ENCODE data around the gene LRRC10B. TPM values are rescaled to one million over a fixed set of nuclear protein-coding genes. Genes with fewer than 3 reads are reported as not detected.
A peak's percentile ranks its signal among the peaks of the same experiment; 100 is the strongest.

The LRRC10B gene
- total and polyA plus RNA-seq, 2 of the 8 experiments (the other 6 are each of a cell fraction or from before 2014, with no cell fraction given): 0.47 to 0.71 TPM

DNA sequence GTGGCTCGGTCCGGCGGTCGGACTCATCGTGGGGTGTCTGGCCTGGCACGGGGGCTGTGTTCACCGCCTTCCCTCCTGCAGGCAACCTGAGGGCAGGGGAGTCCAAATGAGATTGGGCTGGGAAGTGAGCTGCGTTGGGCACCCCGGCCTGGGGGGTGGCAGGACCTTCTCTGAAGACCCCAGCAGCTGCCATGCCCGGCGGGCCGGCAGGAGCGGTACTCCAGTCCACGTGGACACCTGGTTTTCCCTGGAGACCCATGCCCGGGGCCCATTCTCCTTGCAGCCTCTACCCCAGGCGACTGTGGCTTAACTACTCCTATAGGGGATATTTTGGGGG is 24.5 kb downstream of the LRRC10B start:
- Histone ChIP-seq H4K5ac (ENCODE audit: insufficient read length, low read depth, low read length) (no peak overlapping the region), H3K14ac (ENCODE audit: insufficient read length) (no peak overlapping the region), H3K9ac (replicated peaks in 1 of 4; ENCODE audit: extremely low read depth in 1 of 4, low read depth in 3 of 4, low read length in 3 of 4) (no peak overlapping the region), H2AK5ac (ENCODE audit: low read depth, low read length) (peak overlapping the region; percentile 48; the same call in 1 of the 2 replicates), H3K79me2 (ENCODE audit: control insufficient read depth in 1 of 2, insufficient read depth in 2 of 2, low read length in 2 of 2) (no peaks in the 10 kb centered on the region), H2BK5ac (ENCODE audit: low read depth, low read length) (no peak overlapping the region), H3K36me3 (ENCODE audit: control insufficient read depth in 2 of 4, insufficient read depth in 4 of 4, low read length in 3 of 4) (no peaks in the 10 kb centered on the region), H2BK120ac (replicated peaks; ENCODE audit: low read depth, low read length) (no peak overlapping the region), H3K27me3 (replicated peaks in 1 of 4; ENCODE audit: control insufficient read depth in 3 of 4, extremely low read depth in 1 of 4, insufficient read depth in 3 of 4, low read length in 3 of 4) (no peaks in the 10 kb centered on the region), H3K27ac (ENCODE audit: low read depth, low read length) (no peak overlapping the region), H3K4me2 (ENCODE audit: insufficient read depth in 1 of 2, low read depth in 2 of 2, low read length in 2 of 2) (no peak overlapping the region), H3K23ac (ENCODE audit: insufficient read length) (no peak overlapping the region), H3K79me1 (ENCODE audit: low read depth, low read length) (no peaks in the 10 kb centered on the region), H2BK20ac (ENCODE audit: low read length) (no peak overlapping the region), H3K4ac (replicated peaks; ENCODE audit: insufficient read length, low read depth, low read length) (no peak overlapping the region), H2AFZ (ENCODE audit: low read length) (no peak overlapping the region), H3K4me3 (ENCODE audit: extremely low read depth in 1 of 4, insufficient read depth in 2 of 4, low read depth in 3 of 4, low read length in 4 of 4) (no peak overlapping the region), H3K18ac (ENCODE audit: extremely low read depth, low read length) (no peak overlapping the region), H3K9me3 (ENCODE audit: insufficient read depth in 2 of 2, low read depth in 1 of 2, low read length in 1 of 2) (no peaks in the 10 kb centered on the region), H2BK12ac (ENCODE audit: low read depth, low read length) (no peak overlapping the region), H3K4me1 (replicated peaks in 1 of 4; ENCODE audit: control insufficient read depth in 3 of 4, insufficient read depth in 4 of 4, low read length in 3 of 4) (peaks cover 0 to 7% (median 3%) of the 10 kb centered on the region in 4 experiments; a peak in 5 of 7 replicates), H4K20me1 (replicated peaks in 1 of 2; ENCODE audit: control insufficient read depth in 1 of 2, insufficient read depth in 2 of 2, low read length in 2 of 2) (peaks cover 0 to 1% of the 10 kb centered on the region in 2 experiments), H4K8ac (ENCODE audit: extremely low read depth, insufficient read depth, low read length) (no peak overlapping the region), H4K91ac (replicated peaks; ENCODE audit: insufficient read length, low read length) (no peak overlapping the region), H2BK15ac (ENCODE audit: low read length) (no peak overlapping the region), H3K23me2 (ENCODE audit: low read depth, low read length) (no peaks in the 10 kb centered on the region), H3K56ac (replicated peaks; ENCODE audit: insufficient read length, low read depth, low read length) (no peak overlapping the region)
- 91% methylated on average over 16 of the region's 16 CpGs; no CpG with 5 or more reads in 1 of the 2 experiments for WGBS, 2 experiments (ENCODE audit: extremely low coverage in 1 of 2, insufficient coverage in 1 of 2, insufficient read length in 1 of 2, insufficient replicate concordance in 2 of 2, low coverage in 1 of 2, low lambda C conversion rate in 2 of 2, missing lambda C conversion rate in 1 of 2)
- DNase-seq (ENCODE audit: low read depth in 1 of 2, low spot score in 2 of 2) (no peak), FAIRE-seq (no peak)
- TF ChIP-seq SP1 (IDR thresholded peaks at IDR 0.05; ENCODE audit: low read depth, low read length): no peak
- TF ChIP-seq BACH1 (IDR thresholded peaks at IDR 0.05; ENCODE audit: low read length): no peak
- POLR2A ChIA-PET (ENCODE audit: partially characterized antibody): interaction anchor here (1.5 kb wide), 1 partner anchor 86 kb away, joined by 4 read pairs; no protein-coding TSS in a partner anchor
- CTCF ChIA-PET (ENCODE audit: partially characterized antibody): interaction anchor here (0.6 to 40.4 kb wide), 20 partner anchors 10 to 337 kb away, joined by 3 to 2106 read pairs (median 10); a partner anchor contains a TSS
